Skeletal muscle satellite cell (primary cell): Measurements from ENCODE around the gene OTOP3. TPM values are rescaled to one million over a fixed set of nuclear protein-coding genes. Genes with fewer than 3 reads are reported as not detected.

Source experiments
- H3K27me3 ChIP-seq: 2 replicates; pipeline ENCODE4 v1.7.0; 2013; ENCODE audit warnings: low read length; ENCODE audit not compliant: control insufficient read depth, insufficient read depth
- H3K36me3 ChIP-seq: 2 replicates; pipeline ENCODE4 v1.7.0; 2013; ENCODE audit warnings: mild to moderate bottlenecking, control low read depth, low read length; ENCODE audit not compliant: insufficient read depth
- H3K4me1 ChIP-seq: 2 replicates; pipeline ENCODE4 v1.7.0; 2013; ENCODE audit warnings: low read length; ENCODE audit not compliant: control insufficient read depth, insufficient read depth
- H3K4me2 ChIP-seq: 2 replicates; pipeline ENCODE4 v1.7.0; 2013; ENCODE audit warnings: mild to moderate bottlenecking, low read length
- H3K4me3 ChIP-seq: 2 replicates; pipeline ENCODE4 v1.7.0; 2013; ENCODE audit warnings: low read length
- H3K9ac ChIP-seq: 2 replicates; pipeline ENCODE4 v1.7.0; 2013; ENCODE audit warnings: mild to moderate bottlenecking, low read depth, low read length, moderate library complexity
- H3K9me3 ChIP-seq: replicated peaks from 2 replicates; pipeline ENCODE4 v1.7.0; 2013; ENCODE audit warnings: mild to moderate bottlenecking, control low read depth, low read length
- total RNA-seq: library from RNA; depleted of rRNA; stranded (reverse); fragments of >200 nt; gene quantifications from 2 replicates; pipeline ENCODE4 v1.2.3, GENCODE V29; 2012; rRNA removed

OTOP3 gene, protein sequence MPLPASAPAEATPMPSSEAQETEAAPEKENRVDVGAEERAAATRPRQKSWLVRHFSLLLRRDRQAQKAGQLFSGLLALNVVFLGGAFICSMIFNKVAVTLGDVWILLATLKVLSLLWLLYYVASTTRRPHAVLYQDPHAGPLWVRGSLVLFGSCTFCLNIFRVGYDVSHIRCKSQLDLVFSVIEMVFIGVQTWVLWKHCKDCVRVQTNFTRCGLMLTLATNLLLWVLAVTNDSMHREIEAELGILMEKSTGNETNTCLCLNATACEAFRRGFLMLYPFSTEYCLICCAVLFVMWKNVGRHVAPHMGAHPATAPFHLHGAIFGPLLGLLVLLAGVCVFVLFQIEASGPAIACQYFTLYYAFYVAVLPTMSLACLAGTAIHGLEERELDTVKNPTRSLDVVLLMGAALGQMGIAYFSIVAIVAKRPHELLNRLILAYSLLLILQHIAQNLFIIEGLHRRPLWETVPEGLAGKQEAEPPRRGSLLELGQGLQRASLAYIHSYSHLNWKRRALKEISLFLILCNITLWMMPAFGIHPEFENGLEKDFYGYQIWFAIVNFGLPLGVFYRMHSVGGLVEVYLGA
- not detected in 2 replicates for total RNA-seq

DNA sequence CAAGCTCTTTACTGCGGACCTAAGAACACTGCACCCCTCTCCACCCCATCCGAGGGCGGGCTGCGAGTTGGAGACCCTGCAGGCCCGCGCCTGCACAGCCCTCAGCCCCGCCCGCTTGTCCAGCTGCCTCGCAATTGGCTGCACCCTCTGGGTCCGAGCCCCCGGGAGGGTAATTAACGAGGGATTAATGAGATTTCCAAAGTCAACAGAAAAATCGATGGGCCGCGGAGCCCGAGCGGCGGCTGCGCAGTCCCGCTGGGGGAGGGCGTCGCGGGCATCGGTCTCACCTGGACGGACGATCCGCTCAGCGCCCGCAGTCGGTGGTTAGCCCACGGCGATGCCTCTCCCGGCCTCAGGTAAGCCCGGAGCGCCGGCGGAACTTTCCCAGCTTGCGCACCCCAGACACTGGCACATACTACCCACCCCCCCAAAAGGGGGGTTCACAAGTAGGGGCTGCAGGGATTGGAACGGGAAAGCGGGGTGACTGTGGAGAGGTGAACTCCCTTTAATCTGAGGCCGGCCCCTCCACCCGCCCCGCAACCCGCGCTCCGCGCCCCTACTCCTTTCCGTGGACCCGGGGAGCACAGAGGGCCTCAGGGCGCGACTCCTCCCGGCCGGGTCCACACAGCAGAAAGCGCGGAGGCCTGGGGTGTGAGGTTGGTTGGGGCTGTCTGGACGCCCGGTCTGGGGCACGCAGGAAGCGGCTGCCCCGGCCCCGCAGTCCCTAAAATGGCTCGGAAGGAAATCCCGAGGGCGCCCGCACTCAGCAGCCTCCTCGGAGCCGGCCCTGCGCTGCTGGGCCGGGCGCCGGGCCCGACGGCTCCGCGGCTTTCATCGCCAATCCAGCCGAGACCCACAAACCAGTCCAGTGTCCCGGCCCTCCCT lies at the start of gene OTOP3:
TSS of gene OTOP3 (plus strand) at position 314 of the 885 bp plus-strand sequence. CDS start at position 338, 24 bp downstream.
- no peaks in the 10 kb centered on the region for H3K4me1 ChIP-seq
- H3K27me3 ChIP-seq, result peaks cover 83% of the 10 kb centered on the region
- H3K9me3 ChIP-seq, result no peaks in the 10 kb centered on the region
- no peak within 1 kb of the TSS for H3K4me3 ChIP-seq
- no peak within 1 kb of the TSS for H3K4me2 ChIP-seq
- H3K36me3 ChIP-seq, result no peaks in the 10 kb centered on the region
- no peak within 1 kb of the TSS for H3K9ac ChIP-seq

DNA sequence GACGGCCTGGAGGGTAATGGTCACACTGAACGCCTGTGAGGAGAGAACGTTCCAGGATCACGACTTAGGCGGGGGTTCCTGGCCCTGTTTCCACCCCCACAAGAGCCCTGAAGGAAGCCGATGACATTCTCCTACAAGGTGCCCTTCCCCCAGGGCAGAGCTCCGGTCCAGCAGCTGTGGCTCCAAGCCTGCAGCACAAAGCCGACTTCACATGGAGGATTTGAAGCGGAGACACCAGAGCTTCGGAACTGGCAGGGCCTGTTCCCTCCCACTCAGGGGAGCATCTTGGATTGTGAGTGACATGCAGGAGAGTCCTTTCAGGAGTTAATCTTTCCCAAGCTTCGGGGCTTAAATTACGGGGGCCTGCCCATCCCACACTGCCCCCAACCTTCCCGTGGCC lies 47.2 kb upstream of the OTOP3 start:
- Histone ChIP-seq H3K27me3 (peaks cover 62% of the 10 kb centered on the region), H3K9ac (no peak overlapping the region), H3K4me1 (no peaks in the 10 kb centered on the region), H3K36me3 (no peaks in the 10 kb centered on the region), H3K9me3 (no peaks in the 10 kb centered on the region), H3K4me2 (no peak overlapping the region), H3K4me3 (no peak overlapping the region)

DNA sequence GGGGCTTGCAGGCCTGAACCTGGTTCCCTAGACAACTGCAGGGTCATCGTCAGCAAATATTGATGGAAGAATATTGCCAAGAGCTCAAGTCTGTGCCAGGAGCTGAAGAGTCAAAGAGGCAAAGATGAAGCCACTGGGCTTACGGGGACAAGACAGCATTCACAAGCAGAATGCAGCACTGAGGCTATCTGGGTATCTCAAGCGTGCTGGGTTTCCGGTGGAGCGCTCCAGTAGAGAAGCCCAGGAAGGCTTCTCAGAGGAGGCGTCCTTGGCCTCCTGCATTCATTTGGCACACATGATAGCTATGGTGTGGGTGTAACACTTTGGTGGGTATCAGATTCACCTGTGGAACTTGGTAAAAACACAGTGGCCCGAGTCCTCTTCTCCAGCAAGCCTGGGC lies 45.1 kb upstream of the OTOP3 start:
- Histone ChIP-seq H3K36me3 (no peaks in the 10 kb centered on the region), H3K9me3 (no peaks in the 10 kb centered on the region), H3K27me3 (peaks cover 80% of the 10 kb centered on the region)

DNA sequence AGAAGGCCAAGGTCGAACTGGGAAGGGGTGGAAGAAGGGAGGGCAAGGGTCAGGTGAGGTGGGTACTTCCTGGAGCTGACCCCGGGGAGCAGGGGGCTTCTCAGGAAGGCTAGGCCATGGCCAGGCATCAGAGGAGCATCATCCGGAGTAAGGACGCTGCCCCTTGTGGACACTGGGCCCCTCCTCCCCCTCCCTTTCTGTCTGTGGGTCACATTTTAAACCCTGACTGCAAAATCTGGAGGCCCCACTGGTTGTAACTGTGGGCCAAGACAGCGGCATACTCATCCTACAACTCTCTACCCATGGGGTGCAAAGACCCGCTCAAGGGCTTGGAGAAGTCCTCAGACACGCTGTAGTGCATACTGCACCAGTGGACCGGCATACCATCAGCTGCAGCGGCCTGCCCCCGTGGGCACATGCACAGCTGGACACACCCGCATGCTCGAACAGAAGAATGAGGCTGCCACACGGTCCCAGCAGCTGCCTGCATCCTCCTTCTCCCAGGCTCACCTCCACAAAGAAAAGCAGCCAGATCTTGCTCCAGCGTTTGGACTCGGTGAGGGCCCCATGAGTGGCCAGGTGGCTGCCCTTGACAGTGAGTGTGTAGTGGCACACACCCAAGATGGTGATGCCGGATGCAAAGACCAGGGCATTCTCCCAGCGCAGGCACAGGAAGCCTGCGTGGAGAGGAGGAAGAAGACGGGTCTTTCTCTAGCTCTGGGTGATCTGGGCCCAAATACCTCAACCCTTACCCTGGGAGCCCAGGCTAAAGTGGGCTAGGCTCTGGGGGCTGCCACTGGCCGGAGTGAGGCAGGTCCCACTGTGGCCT lies 43.5 kb upstream of the OTOP3 start:
- Histone ChIP-seq H3K4me2 (no peak overlapping the region), H3K36me3 (no peaks in the 10 kb centered on the region), H3K4me3 (no peak overlapping the region), H3K9ac (no peak overlapping the region), H3K27me3 (peaks cover 83% of the 10 kb centered on the region), H3K9me3 (no peaks in the 10 kb centered on the region), H3K4me1 (no peaks in the 10 kb centered on the region)

More for the DNA sequence above, 45.1 kb upstream of the OTOP3 start:
- Histone ChIP-seq H3K4me2 (no peak overlapping the region), H3K4me3 (no peak overlapping the region), H3K9ac (no peak overlapping the region), H3K4me1 (no peaks in the 10 kb centered on the region)

DNA sequence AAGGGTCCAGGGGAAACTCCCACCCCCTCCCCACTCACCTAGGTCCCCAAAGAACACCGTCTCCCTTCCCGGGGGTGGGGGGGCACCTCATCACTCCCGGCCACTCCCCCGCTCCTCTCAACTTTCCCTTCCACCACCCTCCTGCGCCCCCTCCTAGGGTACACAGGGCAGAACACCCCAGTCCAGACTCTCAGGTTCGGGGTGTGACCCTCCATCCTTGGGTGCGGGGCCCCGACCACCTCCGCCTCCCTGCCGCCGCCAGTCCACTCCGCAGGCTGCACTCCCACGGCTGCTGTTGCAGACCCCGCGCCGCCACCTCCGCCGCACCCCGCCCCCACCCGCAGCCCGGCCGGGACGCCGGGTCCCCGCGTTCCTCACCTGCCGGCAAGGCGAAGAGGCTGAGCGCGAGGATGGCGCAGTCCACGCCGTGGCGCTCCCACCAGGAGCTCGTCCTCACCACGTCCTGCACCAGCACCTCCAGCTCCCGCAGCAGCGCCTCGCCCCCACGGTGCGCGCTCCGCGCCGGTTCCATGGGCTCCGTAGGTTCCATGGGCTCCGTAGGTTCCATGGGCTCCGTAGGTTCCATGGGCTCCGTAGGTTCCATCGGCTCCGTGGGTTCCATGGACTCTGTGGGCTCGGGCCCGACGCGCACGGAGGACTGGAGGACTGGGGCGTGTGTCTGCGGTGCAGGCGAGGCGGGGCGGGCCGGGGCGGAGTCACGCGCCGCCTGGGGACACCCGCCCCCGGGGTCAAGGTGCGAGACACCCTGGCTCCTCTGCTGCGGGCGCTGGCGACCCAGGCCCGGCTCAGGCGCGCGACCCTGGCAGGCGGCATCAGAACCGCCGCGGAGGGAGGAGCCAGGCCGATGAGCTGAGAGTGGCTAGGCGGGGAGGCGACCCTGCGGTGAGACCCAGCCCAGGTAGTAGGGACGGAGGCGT lies 42.5 kb upstream of the OTOP3 start, which contains the start of gene FADS6:
TSS of gene FADS6 (minus strand) at position 660 of the 938 bp plus-strand sequence. CDS start at position 622, 38 bp downstream.
- H3K27me3 ChIP-seq, result peaks cover 84% of the 10 kb centered on the region
- no peak within 1 kb of the TSS for H3K4me3 ChIP-seq
- no peaks in the 10 kb centered on the region for H3K36me3 ChIP-seq
- no peak within 1 kb of the TSS for H3K4me2 ChIP-seq
- no peaks in the 10 kb centered on the region for H3K9me3 ChIP-seq
- no peaks in the 10 kb centered on the region for H3K4me1 ChIP-seq
- H3K9ac ChIP-seq, result no peak within 1 kb of the TSS

DNA sequence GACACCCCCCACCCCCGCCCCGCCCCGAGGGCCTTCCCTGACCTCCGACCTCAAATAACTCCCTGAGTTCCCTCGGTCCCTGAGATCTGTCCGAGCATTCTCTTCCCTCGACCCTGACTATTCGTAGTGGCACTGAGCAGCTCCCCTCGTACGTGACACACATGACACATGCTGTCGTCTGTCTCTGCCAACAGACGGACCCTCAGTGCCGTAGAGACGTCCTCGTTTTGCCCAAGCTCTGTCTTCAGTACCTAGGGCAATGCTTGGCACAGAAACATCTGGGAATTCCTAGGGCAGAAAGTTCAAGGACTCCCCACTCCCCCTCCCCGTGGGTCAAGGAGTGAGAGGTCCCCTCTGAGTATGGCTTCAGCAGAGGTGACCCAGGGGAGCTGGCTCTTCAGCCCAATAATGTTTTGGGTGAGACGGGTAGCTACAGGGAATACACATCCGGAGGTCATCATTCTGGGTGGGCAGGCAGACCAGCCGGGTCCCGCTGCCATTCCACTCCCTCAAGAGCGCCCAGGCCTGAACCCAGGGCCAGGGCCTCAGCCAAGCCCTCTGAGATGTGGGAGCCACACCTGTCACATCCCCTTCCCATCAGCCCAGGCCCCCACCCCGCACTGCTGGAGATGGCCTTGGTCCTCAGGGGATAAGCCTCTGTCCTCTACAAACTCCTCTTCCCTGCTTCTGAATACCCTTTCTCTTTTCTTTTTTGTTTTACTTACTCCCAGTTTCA lies 41.6 kb upstream of the OTOP3 start:
- H3K36me3 ChIP-seq, result no peaks in the 10 kb centered on the region
- peaks cover 77% of the 10 kb centered on the region for H3K27me3 ChIP-seq
- H3K4me3 ChIP-seq, result no peak overlapping the region
- no peak overlapping the region for H3K9ac ChIP-seq
- H3K9me3 ChIP-seq, result no peaks in the 10 kb centered on the region
- no peaks in the 10 kb centered on the region for H3K4me1 ChIP-seq
- H3K4me2 ChIP-seq, result no peak overlapping the region

DNA sequence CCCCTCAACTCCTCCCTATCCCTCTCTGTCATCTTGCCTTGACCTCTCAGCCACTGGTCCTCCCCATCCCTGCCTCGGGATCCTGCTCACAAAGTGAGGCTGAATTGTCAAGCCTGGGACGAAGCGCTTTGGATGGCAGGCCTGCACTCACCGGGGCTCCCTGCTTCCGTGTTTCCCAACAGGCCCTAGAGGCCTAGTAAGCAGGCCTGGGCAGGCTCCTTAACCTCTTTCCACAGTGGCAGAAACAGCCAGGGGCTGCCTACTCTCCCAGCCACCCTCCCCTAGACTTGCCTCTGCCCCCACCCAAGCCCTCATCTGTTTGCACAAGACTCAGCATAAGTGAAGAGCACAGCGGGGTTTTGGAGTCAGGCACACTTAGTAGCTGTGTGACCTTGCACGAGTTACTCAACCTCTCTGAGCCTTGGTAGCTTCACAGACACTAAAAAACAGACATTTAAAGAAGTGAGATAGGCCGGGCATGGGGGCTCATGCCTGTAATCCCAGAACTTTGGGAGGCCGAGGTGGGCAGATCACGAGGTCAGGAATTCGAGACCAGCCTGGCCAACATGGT lies 37.2 kb upstream of the OTOP3 start:
- H3K27me3 ChIP-seq, result peaks cover 64% of the 10 kb centered on the region

DNA sequence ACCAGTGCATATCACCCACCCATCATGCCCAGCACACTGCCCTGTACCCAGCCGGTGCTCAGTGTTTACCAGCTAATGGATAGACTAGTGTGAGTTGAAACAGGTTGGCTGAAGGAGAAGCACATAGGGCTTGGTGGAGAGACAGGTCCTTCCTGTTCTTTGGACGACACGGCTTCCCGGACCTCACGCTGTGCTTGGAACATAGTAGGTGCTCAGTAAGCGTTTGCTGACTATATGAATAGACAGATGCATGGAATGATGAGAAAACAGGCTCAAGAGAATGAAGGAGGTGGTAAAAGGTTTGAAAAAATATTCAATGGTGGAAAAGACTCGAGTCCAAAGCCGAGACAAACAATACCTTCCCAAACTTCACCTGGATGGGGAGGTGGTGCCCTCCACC lies 35.5 kb upstream of the OTOP3 start:
- no peaks in the 10 kb centered on the region for H3K4me1 ChIP-seq
- no peaks in the 10 kb centered on the region for H3K36me3 ChIP-seq
- H3K27me3 ChIP-seq, result peaks cover 65% of the 10 kb centered on the region
- H3K4me2 ChIP-seq, result no peak overlapping the region
- H3K9me3 ChIP-seq, result no peaks in the 10 kb centered on the region
- no peak overlapping the region for H3K9ac ChIP-seq
- no peak overlapping the region for H3K4me3 ChIP-seq

More for the DNA sequence above, 37.2 kb upstream of the OTOP3 start:
- no peak overlapping the region for H3K9ac ChIP-seq
- H3K9me3 ChIP-seq, result no peaks in the 10 kb centered on the region
- H3K4me2 ChIP-seq, result no peak overlapping the region
- H3K4me1 ChIP-seq, result no peaks in the 10 kb centered on the region
- no peaks in the 10 kb centered on the region for H3K36me3 ChIP-seq
- no peak overlapping the region for H3K4me3 ChIP-seq

DNA sequence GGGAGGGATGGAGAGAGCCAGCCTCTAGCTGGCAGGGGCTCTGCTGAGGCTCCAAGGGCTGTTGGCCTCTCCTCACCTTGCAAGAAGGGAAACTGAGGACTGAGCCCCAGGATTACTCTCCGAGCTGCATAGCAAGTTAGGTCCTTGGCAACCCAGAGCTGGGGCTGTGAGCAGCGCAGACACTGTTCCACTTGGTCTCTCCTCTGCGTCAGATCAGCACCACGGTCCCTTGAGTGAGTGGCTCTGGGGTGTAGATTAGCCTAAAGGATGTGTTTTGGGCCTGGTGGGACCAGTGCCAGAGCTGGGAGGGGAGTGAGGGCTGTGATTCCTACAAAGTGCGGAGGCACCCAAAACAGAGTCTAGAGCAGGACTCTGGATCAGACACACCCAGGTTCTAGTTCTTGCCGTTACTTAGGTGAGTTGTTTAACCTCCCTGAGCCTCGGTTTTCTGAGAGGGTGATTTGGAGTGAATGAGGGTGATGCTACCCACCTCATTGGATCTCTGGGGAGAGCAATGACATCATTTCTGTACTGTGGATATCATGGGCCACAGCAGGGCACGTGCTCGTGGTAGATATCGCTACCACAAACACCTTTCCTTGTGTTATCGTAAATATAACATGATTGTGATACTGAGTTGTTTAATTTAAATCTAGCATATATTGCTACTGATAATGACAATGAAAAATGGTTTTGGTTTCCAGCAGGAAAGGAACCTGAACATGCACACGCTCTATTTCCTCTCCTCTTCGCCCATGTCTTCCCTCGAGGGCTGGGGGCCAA lies 34.2 kb upstream of the OTOP3 start:
- Histone ChIP-seq H3K9ac (no peak overlapping the region), H3K27me3 (peaks cover 56% of the 10 kb centered on the region), H3K4me3 (no peak overlapping the region)

More for the DNA sequence above, 34.2 kb upstream of the OTOP3 start:
- H3K4me1 ChIP-seq, result no peaks in the 10 kb centered on the region
- H3K9me3 ChIP-seq, result no peaks in the 10 kb centered on the region
- no peak overlapping the region for H3K4me2 ChIP-seq
- H3K36me3 ChIP-seq, result no peaks in the 10 kb centered on the region
